CD8-positive, alpha-beta memory T cell (primary cell): ENCODE results near the gene ABCB9. TPM values are rescaled to one million over a fixed set of nuclear protein-coding genes. Genes with fewer than 3 reads are reported as not detected.

Source experiments
- CTCF ChIA-PET: fragments of 350-600 bp; sonication (Branson Sonifier 250); formaldehyde crosslinking; loops from one replicate; lab custom pipeline; 2021; ENCODE audit warnings: antibody characterized with exemption; lab: Charles Lee
- POLR2A ChIA-PET: fragments of 350-600 bp; sonication (Branson Sonifier 250); formaldehyde crosslinking; loops from one replicate; lab custom pipeline; 2021; ENCODE audit warnings: antibody characterized with exemption; lab: Charles Lee
- DNase-seq, 5 donors: peaks; one replicate each; pipeline versions ENCODE4 v3.0.0 to v3.0.0-alpha.2; 2020 to 2022; ENCODE audit warnings: mixed read lengths in 1 of 5
- H3K27ac ChIP-seq: one replicate; pipeline ENCODE4 v1.7.0; 2013; ENCODE audit warnings: low read depth, mild to moderate bottlenecking, low read length, moderate library complexity
- H3K27me3 ChIP-seq: 2 replicates; pipeline ENCODE4 v1.7.0; 2013; ENCODE audit warnings: low read length, mild to moderate bottlenecking; ENCODE audit not compliant: insufficient read depth, poor library complexity, severe bottlenecking
- H3K36me3 ChIP-seq: 2 replicates; pipeline ENCODE4 v1.7.0; 2013; ENCODE audit warnings: mild to moderate bottlenecking, low read length, moderate library complexity; ENCODE audit not compliant: insufficient read depth
- H3K4me1 ChIP-seq: 2 replicates; pipeline ENCODE4 v1.7.0; 2013; ENCODE audit warnings: mild to moderate bottlenecking, low read length, moderate library complexity; ENCODE audit not compliant: insufficient read depth
- H3K4me3 ChIP-seq: 2 replicates; pipeline ENCODE4 v1.7.0; 2013; ENCODE audit warnings: mild to moderate bottlenecking, low read length
- H3K9me3 ChIP-seq: 2 replicates; pipeline ENCODE4 v1.7.0; 2013; ENCODE audit warnings: mild to moderate bottlenecking, low read length
- H3K27ac Mint-ChIP-seq, 8 donors: one replicate each; pipeline ENCODE4 v1.8.0; 2020 to 2021; ENCODE audit warnings: mixed read lengths in 8 of 8, mild to moderate bottlenecking in 6 of 8, inconsistent platforms in 3 of 8, moderate library complexity in 3 of 8
- H3K27me3 Mint-ChIP-seq, 2 donors: one replicate each; pipeline ENCODE4 v1.8.0; 2020 to 2021; ENCODE audit warnings: mixed read lengths in 2 of 2, mild to moderate bottlenecking in 1 of 2, moderate library complexity in 1 of 2
- H3K36me3 Mint-ChIP-seq, 3 donors: one replicate each; pipeline ENCODE4 v1.8.0; 2020 to 2021; ENCODE audit warnings: mixed read lengths in 3 of 3, inconsistent platforms in 1 of 3, mild to moderate bottlenecking in 1 of 3
- H3K4me1 Mint-ChIP-seq, 3 donors: one replicate each; pipeline ENCODE4 v1.8.0; 2020 to 2021; ENCODE audit warnings: mixed read lengths in 3 of 3, inconsistent platforms in 1 of 3, mild to moderate bottlenecking in 1 of 3
- H3K4me3 Mint-ChIP-seq, 7 donors: one replicate each; pipeline ENCODE4 v1.8.0; 2020 to 2021; ENCODE audit warnings: mixed read lengths in 7 of 7, mild to moderate bottlenecking in 6 of 7, moderate library complexity in 4 of 7, inconsistent platforms in 2 of 7
- H3K9me3 Mint-ChIP-seq, 5 donors: one replicate each; pipeline ENCODE4 v1.8.0; 2020 to 2022; ENCODE audit warnings: mixed read lengths in 5 of 5, mild to moderate bottlenecking in 3 of 5, moderate library complexity in 2 of 5, inconsistent platforms in 1 of 5
- polyA plus RNA-seq: library from polyadenylated mRNA; unstranded; fragments of 300-500 nt; fragmentation: Illumina TruSeq; gene quantifications from one replicate; pipeline ENCODE4 v1.2.3, GENCODE V29; 2021
- total RNA-seq, 2 experiments: library from RNA; stranded (reverse); gene quantifications; one replicate each; pipeline ENCODE4 v1.2.3, GENCODE V29; 2021

Gene ABCB9
- total and polyA plus RNA-seq, 3 experiments from 2014 or later = 0.99 to 3.9 (median 3.7) TPM

GRCh38 chr12:122997343-122998250 is 31.3 kb upstream of the ABCB9 start:
- Mint-ChIP-seq H3K9me3 (no peaks in the 10 kb centered on the region), H3K4me3 (no peak overlapping the region), H3K36me3 (peaks cover 0 to 11% (median 4%) of the 10 kb centered on the region in 3 donors), H3K27ac (no peak overlapping the region), H3K27me3 (no peaks in the 10 kb centered on the region), H3K4me1 (no peaks in the 10 kb centered on the region)
- POLR2A ChIA-PET = no interaction called here
- Histone ChIP-seq H3K9me3 (no peaks in the 10 kb centered on the region), H3K36me3 (no peaks in the 10 kb centered on the region), H3K4me3 (no peak overlapping the region), H3K4me1 (no peaks in the 10 kb centered on the region), H3K27ac (no peak overlapping the region), H3K27me3 (no peaks in the 10 kb centered on the region)
- CTCF ChIA-PET = no interaction called here
- DNase-seq = no peak

GRCh38 chr12:122996621-122997342 is 30.5 kb upstream of the ABCB9 start:
- Histone ChIP-seq H3K4me3 (no peak overlapping the region), H3K36me3 (no peaks in the 10 kb centered on the region), H3K4me1 (no peaks in the 10 kb centered on the region), H3K27ac (no peak overlapping the region), H3K9me3 (no peaks in the 10 kb centered on the region), H3K27me3 (no peaks in the 10 kb centered on the region)
- H3K36me3 Mint-ChIP-seq = peaks cover 0 to 11% (median 4%) of the 10 kb centered on the region in 3 donors
- H3K27ac Mint-ChIP-seq = no peak overlapping the region
- CTCF ChIA-PET = no interaction called here
- no peaks in the 10 kb centered on the region for H3K27me3 Mint-ChIP-seq
- POLR2A ChIA-PET = no interaction called here
- no peak for DNase-seq
- no peaks in the 10 kb centered on the region for H3K9me3 Mint-ChIP-seq
- no peaks in the 10 kb centered on the region for H3K4me1 Mint-ChIP-seq
- H3K4me3 Mint-ChIP-seq = no peak overlapping the region

GRCh38 chr12:122996188-122996601 is 29.9 kb upstream of the ABCB9 start:
- Mint-ChIP-seq H3K9me3 (no peaks in the 10 kb centered on the region), H3K36me3 (peaks cover 0 to 9% (median under 1%) of the 10 kb centered on the region in 3 donors), H3K4me3 (no peak overlapping the region), H3K4me1 (no peaks in the 10 kb centered on the region), H3K27me3 (no peaks in the 10 kb centered on the region), H3K27ac (no peak overlapping the region)
- peak in 1 of 5 donors; percentile 19 for DNase-seq
- Histone ChIP-seq H3K27me3 (no peaks in the 10 kb centered on the region), H3K36me3 (no peaks in the 10 kb centered on the region), H3K9me3 (no peaks in the 10 kb centered on the region), H3K4me3 (no peak overlapping the region), H3K27ac (no peak overlapping the region), H3K4me1 (no peaks in the 10 kb centered on the region)
- ChIA-PET CTCF (no interaction called here), POLR2A (no interaction called here)

- no peaks in the 10 kb centered on the region for H3K27me3 Mint-ChIP-seq
- Histone ChIP-seq H3K4me3 (no peak overlapping the region), H3K36me3 (no peaks in the 10 kb centered on the region), H3K27me3 (no peaks in the 10 kb centered on the region), H3K27ac (no peak overlapping the region), H3K9me3 (no peaks in the 10 kb centered on the region), H3K4me1 (no peaks in the 10 kb centered on the region)
- DNase-seq = no peak
- H3K4me3 Mint-ChIP-seq = no peak overlapping the region
- ChIA-PET POLR2A (no interaction called here), CTCF (no interaction called here)
- H3K4me1 Mint-ChIP-seq = no peaks in the 10 kb centered on the region
- H3K36me3 Mint-ChIP-seq = peaks cover 0 to 5% (median 0%) of the 10 kb centered on the region in 3 donors
- no peak overlapping the region for H3K27ac Mint-ChIP-seq
- H3K9me3 Mint-ChIP-seq = no peaks in the 10 kb centered on the region
These were observed 29.4 kb upstream of the ABCB9 start for GRCh38 chr12:122995503-122996187.

- no peak overlapping the region for H3K4me3 Mint-ChIP-seq
- Histone ChIP-seq H3K9me3 (no peaks in the 10 kb centered on the region), H3K4me1 (no peaks in the 10 kb centered on the region), H3K27ac (no peak overlapping the region), H3K27me3 (no peaks in the 10 kb centered on the region), H3K36me3 (no peaks in the 10 kb centered on the region), H3K4me3 (no peak overlapping the region)
- no peak overlapping the region for H3K27ac Mint-ChIP-seq
- no peaks in the 10 kb centered on the region for H3K27me3 Mint-ChIP-seq
- peak in 1 of 5 donors; percentile 41 for DNase-seq
- peaks cover 0 to 3% (median 0%) of the 10 kb centered on the region in 3 donors for H3K36me3 Mint-ChIP-seq
- POLR2A ChIA-PET = interaction anchor here (0.6 kb wide), 1 partner anchor 1724 kb away, joined by 9 read pairs; no protein-coding TSS in a partner anchor
- no peaks in the 10 kb centered on the region for H3K4me1 Mint-ChIP-seq
- CTCF ChIA-PET = interaction anchor here (1.4 kb wide), 1 partner anchor 124 kb away, joined by 3 read pairs; no protein-coding TSS in a partner anchor
- H3K9me3 Mint-ChIP-seq = no peaks in the 10 kb centered on the region
These were observed 28.7 kb upstream of the ABCB9 start for GRCh38 chr12:122994781-122995502.

- CTCF ChIA-PET = interaction anchor here (1.4 kb wide), 1 partner anchor 123 kb away, joined by 3 read pairs; no protein-coding TSS in a partner anchor
These were observed 27.9 kb upstream of the ABCB9 start for GRCh38 chr12:122994140-122994675.

GRCh38 chr12:122992386-122992785 is 26.1 kb upstream of the ABCB9 start:
- Histone ChIP-seq H3K4me3 (no peak overlapping the region), H3K9me3 (no peaks in the 10 kb centered on the region), H3K4me1 (no peaks in the 10 kb centered on the region), H3K27ac (no peak overlapping the region), H3K36me3 (no peaks in the 10 kb centered on the region), H3K27me3 (no peaks in the 10 kb centered on the region)
- ChIA-PET POLR2A (interaction anchor here (0.6 kb wide), 1 partner anchor 99 kb away, joined by 3 read pairs; no protein-coding TSS in a partner anchor), CTCF (no interaction called here)
- Mint-ChIP-seq H3K4me1 (no peaks in the 10 kb centered on the region), H3K27me3 (no peaks in the 10 kb centered on the region), H3K4me3 (no peak overlapping the region), H3K9me3 (no peaks in the 10 kb centered on the region), H3K27ac (no peak overlapping the region), H3K36me3 (peaks cover 0 to 8% (median 0%) of the 10 kb centered on the region in 3 donors)
- DNase-seq = peak in 1 of 5 donors; percentile 22

More at GRCh38 chr12:122994140-122994675, 27.9 kb upstream of the ABCB9 start:
- Histone ChIP-seq H3K4me1 (no peaks in the 10 kb centered on the region), H3K36me3 (no peaks in the 10 kb centered on the region), H3K9me3 (no peaks in the 10 kb centered on the region), H3K4me3 (no peak overlapping the region), H3K27me3 (no peaks in the 10 kb centered on the region), H3K27ac (no peak overlapping the region)
- peak in 1 of 5 donors; percentile 41 for DNase-seq
- H3K9me3 Mint-ChIP-seq = no peaks in the 10 kb centered on the region
- H3K4me1 Mint-ChIP-seq = no peaks in the 10 kb centered on the region
- H3K4me3 Mint-ChIP-seq = no peak overlapping the region
- H3K36me3 Mint-ChIP-seq = peaks cover 0 to 3% (median 0%) of the 10 kb centered on the region in 3 donors
- POLR2A ChIA-PET = no interaction called here
- no peaks in the 10 kb centered on the region for H3K27me3 Mint-ChIP-seq
- peak overlapping the region in 1 of 8 donors; percentile 43 for H3K27ac Mint-ChIP-seq
